Eye (tissue), 1 donor: ENCODE results near the gene RUNDC3A.
A peak's percentile ranks its signal among the peaks of the same experiment; 100 is the strongest.

Experiments used
- DNase-seq: peaks from one replicate; pipeline ENCODE4 v3.0.0-alpha.2; 2015

Gene RUNDC3A

GRCh38 chr17:44284024-44284400 lies 24.4 kb upstream of the RUNDC3A start:
- no peak for DNase-seq

GRCh38 chr17:44287651-44288050 lies 20.8 kb upstream of the RUNDC3A start:
- DNase-seq: no peak

- no peak for DNase-seq
Observed at GRCh38 chr17:44293509-44294226, 14.7 kb upstream of the RUNDC3A start.

- DNase-seq: no peak
Observed at GRCh38 chr17:44297975-44298374, 10.4 kb upstream of the RUNDC3A start.

- DNase-seq: no peak
Observed at GRCh38 chr17:44304651-44305050, 3.8 kb upstream of the RUNDC3A start.

- DNase-seq: peak; percentile 89
Observed at GRCh38 chr17:44307387-44308186, 814 bp upstream of the RUNDC3A start.

GRCh38 chr17:44308865-44309264 lies 464 bp downstream of the RUNDC3A start:
- DNase-seq: no peak

GRCh38 chr17:44309472-44309871 lies 1.1 kb downstream of the RUNDC3A start:
- DNase-seq: no peak

- no peak for DNase-seq
Observed at GRCh38 chr17:44310188-44310587, 1.8 kb downstream of the RUNDC3A start.

GRCh38 chr17:44310609-44311376 lies 2.4 kb downstream of the RUNDC3A start:
- peak; percentile 51 for DNase-seq

- DNase-seq: no peak
Observed at GRCh38 chr17:44311562-44312181, 3.3 kb downstream of the RUNDC3A start.

GRCh38 chr17:44312396-44313104 lies 4.1 kb downstream of the RUNDC3A start:
- no peak for DNase-seq

- no peak for DNase-seq
Observed at GRCh38 chr17:44314031-44314430, 5.6 kb downstream of the RUNDC3A start.

- no peak for DNase-seq
Observed at GRCh38 chr17:44314524-44314868, 6.1 kb downstream of the RUNDC3A start.

- peak; percentile 44 for DNase-seq
Observed at GRCh38 chr17:44314869-44315661, 6.7 kb downstream of the RUNDC3A start.

- DNase-seq: no peak
Observed at GRCh38 chr17:44315760-44316731, 7.6 kb downstream of the RUNDC3A start.

- DNase-seq: no peak
Observed at GRCh38 chr17:44317545-44317944, 9.1 kb downstream of the RUNDC3A start.

GRCh38 chr17:44318077-44318892 lies 9.9 kb downstream of the RUNDC3A start:
- DNase-seq: no peak

- no peak for DNase-seq
Observed at GRCh38 chr17:44320066-44320465, 11.7 kb downstream of the RUNDC3A start.
